NCI-H2107 (cell line): ENCODE data around the gene UQCRC1.

Experiments used
- DNase-seq: peaks from one replicate; lab custom pipeline; 2025; lab: John Stamatoyannopoulos, UW

UQCRC1 gene

GRCh38 chr3:48633743-48634142 is 24.3 kb upstream of the UQCRC1 start:
- DNase-seq: no peak

DNA sequence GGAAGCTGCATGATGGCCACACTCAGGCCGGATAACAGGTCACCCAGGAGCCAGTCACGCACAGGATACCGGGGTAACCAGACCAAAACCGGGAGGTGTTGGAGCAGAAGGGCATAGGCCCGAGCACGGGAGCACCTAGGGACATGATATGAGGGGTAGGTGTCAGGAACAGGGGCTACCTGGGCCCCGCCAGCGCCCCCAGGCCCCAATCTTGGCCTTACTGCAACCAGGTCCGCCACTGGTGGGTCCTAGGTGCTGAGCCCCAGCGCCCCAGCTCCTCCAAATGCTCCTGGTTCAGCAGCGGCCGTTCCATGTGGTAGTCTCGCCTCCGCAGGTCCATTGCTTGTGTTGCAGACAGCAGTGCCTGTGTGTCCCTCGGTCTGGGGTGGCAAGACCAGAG is 23.8 kb upstream of the UQCRC1 start:
- DNase-seq: no peak

- DNase-seq: no peak
Observed at GRCh38 chr3:48631516-48632448, 22.3 kb upstream of the UQCRC1 start.

GRCh38 chr3:48630833-48631232 is 21.4 kb upstream of the UQCRC1 start:
- DNase-seq: no peak

GRCh38 chr3:48630407-48630806 is 21.0 kb upstream of the UQCRC1 start:
- DNase-seq: no peak

GRCh38 chr3:48629894-48630293 is 20.4 kb upstream of the UQCRC1 start:
- DNase-seq: no peak

- no peak for DNase-seq
Observed at GRCh38 chr3:48628277-48629017, 19.0 kb upstream of the UQCRC1 start.

DNA sequence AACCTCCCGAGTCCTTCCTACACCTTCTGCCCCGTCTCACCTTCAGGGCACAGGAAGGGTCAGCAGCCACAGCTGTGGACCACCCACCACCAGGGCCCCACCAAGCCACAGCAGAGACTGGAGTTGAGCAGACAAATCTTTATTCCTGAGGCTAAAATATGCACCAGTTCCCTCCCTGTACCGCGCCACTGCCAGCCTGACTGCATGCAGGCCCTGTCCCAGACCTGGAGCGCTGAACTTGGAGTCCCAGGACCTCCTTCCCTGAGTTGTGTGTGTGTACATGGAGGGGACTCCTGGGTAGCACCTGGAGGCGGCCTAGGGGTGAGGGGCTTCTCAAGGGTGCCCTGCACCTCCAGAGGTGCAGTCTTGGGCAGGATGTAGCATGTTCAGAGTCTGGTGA is 16.2 kb upstream of the UQCRC1 start:
- DNase-seq: no peak

- DNase-seq: no peak
Observed at GRCh38 chr3:48624767-48625166, 15.3 kb upstream of the UQCRC1 start.

- peak; percentile 66 for DNase-seq
Observed at GRCh38 chr3:48623851-48624547, 14.6 kb upstream of the UQCRC1 start.

- no peak for DNase-seq
Observed at GRCh38 chr3:48621461-48621869, 12.0 kb upstream of the UQCRC1 start, which contains the start of gene TMEM89. Gene TMEM89, minus strand, starts transcription at chr3:48621769. Its CDS starts 13 bp downstream, at chr3:48621756.

- no peak for DNase-seq
Observed at GRCh38 chr3:48619541-48620524, 10.4 kb upstream of the UQCRC1 start.

DNA sequence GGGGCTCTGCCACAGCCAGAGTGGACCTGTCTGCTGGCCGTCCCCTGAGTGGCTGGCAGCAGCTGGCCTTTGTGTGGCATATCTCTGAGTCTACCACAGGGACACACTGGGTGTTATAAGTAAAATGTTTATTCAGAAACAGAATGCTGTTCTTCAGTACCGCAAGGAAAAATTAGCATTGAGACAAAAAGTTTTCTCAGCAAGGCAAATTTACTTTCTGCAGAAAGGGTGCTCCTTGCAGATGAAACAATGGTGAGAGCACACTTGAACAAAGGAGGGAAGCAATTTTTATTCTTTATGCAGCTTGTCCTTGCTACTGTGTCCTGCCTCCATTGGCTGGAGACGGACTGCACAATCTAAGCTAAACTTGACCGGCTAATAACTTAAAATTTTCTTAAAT is 8.1 kb upstream of the UQCRC1 start:
- DNase-seq: no peak

- no peak for DNase-seq
Observed at GRCh38 chr3:48614044-48614443, 4.6 kb upstream of the UQCRC1 start.

GRCh38 chr3:48612309-48612708 is 2.9 kb upstream of the UQCRC1 start:
- DNase-seq: no peak

DNA sequence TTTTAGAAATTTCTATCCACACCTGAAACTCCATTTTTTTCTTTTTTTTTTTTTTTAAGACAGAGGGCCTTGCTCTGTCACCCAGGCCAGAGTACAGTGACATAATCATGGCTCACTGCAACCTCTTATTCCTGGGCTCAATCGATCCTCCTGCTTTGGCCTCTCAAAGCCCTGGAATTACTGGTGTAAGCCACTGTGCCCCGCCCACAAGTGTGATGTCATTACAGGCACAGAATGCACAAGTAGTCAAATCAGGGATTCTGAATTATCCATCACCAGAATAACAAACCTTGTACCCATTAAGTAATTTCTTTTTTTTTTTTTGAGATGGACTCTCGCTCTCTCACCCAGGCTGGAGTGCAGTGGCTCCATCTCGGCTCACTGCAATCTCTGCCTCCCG is 1.9 kb downstream of the UQCRC1 start:
- no peak for DNase-seq

DNA sequence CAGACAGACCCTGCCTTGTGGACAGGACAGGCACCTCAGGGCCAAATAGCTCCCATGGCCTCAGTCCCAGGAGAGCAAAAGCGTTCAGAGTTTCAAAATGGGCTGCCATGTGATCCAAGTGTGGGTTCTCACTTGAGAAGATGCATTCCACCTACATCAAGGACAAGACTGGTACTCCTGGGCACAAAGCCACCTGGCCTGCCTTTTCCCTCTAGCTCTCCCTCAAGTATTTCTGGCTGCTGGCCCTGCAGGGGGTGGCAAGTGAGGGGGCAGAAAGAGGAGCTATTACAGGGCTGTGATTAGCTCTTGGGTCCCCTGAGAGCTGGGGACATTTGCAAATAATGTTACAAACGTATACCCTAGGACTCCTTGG is 7.8 kb downstream of the UQCRC1 start:
- DNase-seq: no peak

DNA sequence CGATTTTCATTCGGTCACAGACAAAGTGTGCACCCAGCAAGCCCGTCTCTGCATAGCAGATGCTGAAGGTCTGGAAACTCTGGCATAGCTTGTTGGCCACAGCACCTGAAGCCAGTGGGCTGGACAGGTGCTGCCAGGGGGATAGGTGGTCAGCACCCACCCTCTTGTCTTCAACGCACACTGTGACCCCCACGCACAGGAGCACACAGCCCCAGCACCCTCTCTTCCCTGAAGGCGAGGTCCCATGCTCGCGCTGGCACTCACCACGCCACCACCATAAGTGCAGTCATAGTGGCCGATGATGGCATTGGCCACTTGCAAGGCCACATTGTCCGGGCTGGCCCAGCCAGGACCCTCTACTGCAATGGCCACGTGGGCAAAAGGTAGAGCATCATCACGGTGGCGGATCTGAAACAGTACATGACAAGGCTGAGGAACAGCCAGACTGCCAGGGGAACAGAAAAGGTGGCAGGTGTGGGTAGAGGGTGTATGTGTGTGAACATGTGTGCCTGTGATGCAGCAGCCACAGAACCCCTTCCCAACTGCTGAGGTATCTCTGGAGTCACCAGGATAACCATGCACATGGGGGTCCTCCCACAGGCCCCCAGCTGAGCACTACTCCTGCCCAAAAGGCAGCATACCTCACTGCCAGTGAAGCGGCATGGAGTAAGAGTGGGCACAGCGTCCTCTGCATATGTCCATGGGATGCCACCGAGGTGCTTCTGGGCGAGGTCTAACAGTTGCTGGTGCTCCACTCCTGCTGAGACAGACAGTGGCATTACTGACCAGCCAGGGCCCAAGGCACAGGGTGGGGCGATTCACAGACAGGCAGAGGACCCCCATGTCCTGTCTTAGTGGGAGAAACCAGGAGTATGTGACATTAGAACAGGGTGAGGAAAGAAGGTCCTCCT is 8.5 kb downstream of the UQCRC1 start:
- no peak for DNase-seq

DNA sequence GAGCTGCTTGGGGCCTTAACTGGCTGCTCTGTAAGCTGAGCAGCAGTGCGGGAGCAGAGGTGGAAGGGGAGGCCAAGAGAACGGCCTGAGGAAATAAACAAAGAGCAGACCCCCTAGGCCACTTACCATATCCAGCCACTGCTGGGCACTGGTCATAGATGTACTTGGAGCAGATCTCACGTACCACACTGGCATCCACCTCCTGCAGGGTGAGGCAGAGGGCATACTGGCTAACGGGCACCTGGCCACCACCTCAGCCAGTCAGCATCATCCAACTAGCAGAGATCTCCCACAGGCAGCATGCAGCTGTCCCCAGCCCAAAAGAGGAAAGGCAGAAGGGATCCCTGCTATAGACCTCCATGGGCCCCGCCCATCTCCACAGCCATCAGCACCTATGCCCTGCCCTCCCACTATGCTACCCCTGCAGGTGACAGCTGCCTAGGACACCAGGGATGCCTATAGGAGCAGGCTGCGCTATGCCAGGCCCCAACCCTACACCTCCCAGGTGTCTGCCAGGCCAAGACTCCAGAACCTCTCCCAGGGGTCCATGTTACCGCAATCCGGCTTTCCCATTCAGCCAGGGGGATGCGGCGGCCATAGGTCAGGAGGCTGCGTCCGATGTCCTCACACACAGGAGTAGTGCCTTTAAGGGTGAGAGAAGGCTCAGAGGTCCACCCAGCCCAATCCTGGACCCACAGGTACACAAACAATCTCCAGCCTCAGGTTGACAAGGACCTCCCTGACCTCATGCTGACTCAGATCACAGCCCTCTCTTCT is 9.7 kb downstream of the UQCRC1 start:
- DNase-seq: no peak
